Esophagus muscularis mucosa (tissue), 3 donors: ENCODE measurements around the gene PTPRU.

Experiments used
- EP300 ChIP-seq: sonication (generic); formaldehyde crosslinking; IDR thresholded peaks from one replicate; pipeline ENCODE4 v1.6.1; 2017; ENCODE audit warnings: antibody characterized with exemption
- TF ChIP-seq, protein P1 (sequence below), 3 experiments: fragments of 200-600 bp in 2 of 3; fragments of 450-650 bp in 1 of 3; sonication (generic) in 2 of 3; IDR thresholded peaks; one replicate each; pipeline ENCODE4 v1.5.1; 2017 to 2019; ENCODE audit warnings: antibody characterized with exemption in 3 of 3, mild to moderate bottlenecking in 2 of 3, moderate library complexity in 1 of 3

DNA sequence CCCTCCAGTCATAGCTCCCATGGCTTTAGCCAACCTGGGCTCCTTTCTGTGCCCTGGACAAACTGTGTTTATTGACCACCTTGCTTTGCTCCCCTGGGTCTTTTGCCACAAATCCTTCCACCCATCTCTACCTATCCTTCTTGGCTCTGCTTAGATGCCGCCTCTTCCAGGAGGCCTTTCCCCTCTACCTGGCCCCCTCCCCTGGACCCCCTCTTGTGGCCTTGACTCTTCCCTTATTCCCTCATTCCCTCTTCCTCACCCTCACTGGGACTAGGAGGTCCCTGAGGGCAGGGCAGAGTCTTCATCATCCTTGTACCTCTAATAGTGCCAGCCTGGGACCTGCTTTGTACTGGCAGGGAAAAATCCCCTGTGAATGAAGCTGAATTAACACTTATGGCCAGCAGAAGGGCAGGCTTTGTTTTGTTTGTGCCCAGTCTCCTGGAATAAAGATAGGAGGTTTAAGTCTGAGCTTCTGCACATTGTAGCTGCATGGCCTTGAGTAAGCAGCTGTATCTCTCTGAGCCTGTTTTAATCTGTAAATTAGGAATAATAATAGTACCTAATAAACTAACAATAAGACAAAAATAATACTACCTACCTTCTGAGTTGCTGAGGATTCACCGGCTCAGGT, 13.7 kb downstream of the PTPRU start:
- TF ChIP-seq, protein P1, sequence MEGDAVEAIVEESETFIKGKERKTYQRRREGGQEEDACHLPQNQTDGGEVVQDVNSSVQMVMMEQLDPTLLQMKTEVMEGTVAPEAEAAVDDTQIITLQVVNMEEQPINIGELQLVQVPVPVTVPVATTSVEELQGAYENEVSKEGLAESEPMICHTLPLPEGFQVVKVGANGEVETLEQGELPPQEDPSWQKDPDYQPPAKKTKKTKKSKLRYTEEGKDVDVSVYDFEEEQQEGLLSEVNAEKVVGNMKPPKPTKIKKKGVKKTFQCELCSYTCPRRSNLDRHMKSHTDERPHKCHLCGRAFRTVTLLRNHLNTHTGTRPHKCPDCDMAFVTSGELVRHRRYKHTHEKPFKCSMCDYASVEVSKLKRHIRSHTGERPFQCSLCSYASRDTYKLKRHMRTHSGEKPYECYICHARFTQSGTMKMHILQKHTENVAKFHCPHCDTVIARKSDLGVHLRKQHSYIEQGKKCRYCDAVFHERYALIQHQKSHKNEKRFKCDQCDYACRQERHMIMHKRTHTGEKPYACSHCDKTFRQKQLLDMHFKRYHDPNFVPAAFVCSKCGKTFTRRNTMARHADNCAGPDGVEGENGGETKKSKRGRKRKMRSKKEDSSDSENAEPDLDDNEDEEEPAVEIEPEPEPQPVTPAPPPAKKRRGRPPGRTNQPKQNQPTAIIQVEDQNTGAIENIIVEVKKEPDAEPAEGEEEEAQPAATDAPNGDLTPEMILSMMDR (IDR thresholded peaks at IDR 0.05): no peak
- no peak for TF ChIP-seq EP300
